Stimulated activated CD4-positive, alpha-beta T cell treated with anti-CD3 and anti-CD28 coated beads, Interleukin-12 subunit alpha, Interleukin-12 subunit beta, amount 100 ng/mL, for 24 hours (primary cell): ENCODE results near the gene SRGAP2B.
"Not testable (repeated sequence)": the region's sequence is repeated elsewhere in the genome, so short reads cannot be mapped to it uniquely, and the experiment has no call there.

Experiments
- DNase-seq, 2 experiments: peaks; one replicate each; pipeline ENCODE4 v3.0.0-alpha.2; 2020; ENCODE audit warnings: low read depth in 2 of 2

SRGAP2B gene

DNA sequence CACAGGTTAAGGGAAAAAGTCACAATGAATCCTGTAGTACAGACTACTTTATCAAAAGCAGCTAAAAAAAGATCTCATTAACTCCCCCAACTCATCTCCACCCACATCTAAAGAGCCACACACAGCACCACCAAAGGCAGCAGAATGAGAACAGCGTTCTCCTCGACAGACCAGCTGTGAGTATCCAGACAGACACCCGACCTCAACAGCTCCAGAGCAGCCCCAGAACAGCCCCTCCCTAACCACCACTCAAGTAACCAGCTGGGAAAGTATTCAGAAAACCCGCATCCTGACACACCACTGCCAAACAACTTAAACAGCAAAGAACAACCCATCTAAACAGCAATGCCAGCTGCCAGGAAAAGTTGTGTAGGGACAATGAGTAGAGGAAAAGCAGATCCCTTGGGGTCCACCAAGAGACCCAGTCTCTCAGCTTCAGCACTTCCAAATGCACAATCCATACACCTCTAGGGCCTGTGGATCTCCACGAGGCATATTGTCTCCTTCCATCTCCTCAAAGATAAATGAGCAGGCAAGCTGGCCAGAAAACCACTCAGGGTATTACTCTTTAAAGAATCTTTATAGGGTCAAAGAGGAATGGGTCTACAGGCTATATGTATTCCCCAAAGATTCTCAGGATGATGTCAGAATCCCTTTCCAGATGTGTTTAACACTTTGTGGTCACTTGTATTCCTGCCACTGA is 49.4 kb downstream of the SRGAP2B start:
- not testable (repeated sequence) for DNase-seq

DNA sequence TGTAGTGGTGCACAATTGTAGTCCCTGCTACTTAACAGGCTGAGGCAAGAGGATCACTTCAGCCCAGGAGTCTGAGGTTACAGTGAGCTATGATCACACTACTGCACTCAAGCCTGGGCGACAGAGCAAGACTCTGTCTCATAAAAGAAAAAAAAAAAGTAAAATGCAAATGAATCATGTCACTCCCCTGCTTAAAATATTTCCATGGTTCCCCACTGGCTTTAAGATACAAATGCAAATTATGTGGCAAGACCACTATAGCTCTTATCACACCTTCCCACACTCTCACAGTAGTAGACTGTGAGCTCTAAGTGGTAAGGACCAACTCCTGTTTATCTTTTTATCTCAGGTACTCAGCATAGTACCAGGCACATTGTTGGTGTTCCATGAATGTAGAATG is 53.6 kb downstream of the SRGAP2B start:
- DNase-seq = not testable (repeated sequence)

DNA sequence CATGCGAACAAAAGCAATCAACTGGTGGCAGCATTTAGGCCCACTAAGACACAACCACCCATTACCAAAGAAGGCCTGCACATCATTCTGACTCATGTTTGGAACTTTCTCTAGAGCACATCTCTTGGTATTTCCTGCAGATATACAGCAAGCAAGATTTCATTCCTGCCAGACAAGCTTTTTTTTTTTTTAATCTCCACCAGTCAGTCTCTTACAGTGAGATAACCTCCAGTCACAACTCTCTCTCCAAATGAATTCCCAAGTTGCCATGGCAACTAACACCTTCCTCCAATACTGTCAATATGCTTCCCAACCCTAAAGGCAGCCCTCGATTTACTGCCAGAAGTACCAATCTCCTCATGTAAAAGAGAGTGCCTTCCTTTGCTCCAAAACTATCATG is 59.1 kb downstream of the SRGAP2B start:
- not testable (repeated sequence) for DNase-seq

DNA sequence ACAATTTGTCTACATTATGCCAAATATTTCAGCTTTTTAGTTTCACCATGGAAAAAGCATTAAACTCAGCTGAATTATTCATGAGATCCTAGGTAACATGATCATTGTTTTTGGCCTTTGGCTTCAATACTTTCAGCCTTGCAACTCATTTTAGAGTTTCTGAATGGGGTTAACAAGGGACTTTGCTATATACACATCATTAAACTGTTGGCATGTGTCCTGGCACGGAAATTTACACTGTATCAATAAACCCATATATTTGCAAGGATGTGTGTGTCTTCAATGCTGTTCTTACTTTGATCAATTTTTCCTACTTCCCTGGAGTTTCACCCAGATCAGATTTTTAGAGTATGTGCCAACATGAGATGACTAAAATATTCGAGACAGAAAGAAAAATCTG is 61.6 kb downstream of the SRGAP2B start:
- not testable (repeated sequence) for DNase-seq

DNA sequence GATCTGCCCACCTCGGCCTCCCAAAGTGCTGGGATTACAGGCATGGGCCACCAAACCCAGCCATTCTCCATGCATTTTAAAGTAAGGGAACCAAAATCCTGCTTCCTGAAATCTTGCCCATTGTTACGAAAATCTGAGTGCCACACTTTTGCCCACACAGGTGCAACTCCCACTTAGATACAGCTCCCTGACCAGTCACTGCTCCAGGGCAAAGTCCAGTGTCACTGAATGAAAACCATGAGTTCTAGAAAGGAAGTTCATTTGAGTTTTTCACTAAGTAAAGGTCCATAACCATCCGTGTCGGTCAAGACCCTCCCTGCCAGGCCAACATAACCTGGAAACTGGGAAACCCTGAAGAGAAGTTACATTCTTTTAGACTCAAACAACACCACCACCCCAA is 67.9 kb downstream of the SRGAP2B start:
- not testable (repeated sequence) for DNase-seq

DNA sequence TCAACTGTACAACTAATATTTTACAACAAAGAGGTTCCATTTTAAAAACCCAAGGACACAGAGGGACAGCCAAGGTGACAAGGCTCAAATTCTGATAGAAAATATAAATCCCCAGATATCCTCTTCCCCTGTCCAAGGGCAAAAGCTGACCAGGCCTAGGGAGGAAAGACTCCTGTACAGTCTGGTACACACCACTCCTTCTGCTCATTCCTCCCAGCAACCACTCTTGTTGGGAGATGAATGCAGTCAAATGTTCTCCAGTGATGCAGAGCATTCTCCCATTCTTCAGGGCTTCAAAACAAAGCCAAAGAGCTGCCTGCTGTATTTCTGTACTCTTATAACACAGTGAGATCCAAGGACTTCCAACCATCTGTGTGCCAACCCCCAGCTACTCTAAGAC is 69.8 kb downstream of the SRGAP2B start:
- not testable (repeated sequence) for DNase-seq

DNA sequence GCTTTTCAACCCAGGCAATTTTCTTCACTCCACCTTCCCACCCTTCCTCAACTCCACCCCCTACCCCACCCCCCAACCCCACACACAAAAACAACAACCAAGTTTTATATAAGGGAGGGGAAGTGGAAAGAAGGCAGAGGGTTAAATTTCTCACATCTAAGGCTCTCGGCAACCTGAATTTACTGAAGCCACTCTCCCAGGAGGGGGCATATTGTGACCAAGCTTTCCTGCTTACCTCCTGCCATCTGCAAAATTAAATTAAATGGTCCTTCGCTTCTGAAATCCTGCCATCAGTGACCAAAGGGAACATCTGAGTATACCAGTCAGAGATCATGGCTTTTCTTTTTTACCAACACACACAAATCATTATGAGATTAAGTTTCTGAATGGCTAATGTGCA is 72.9 kb downstream of the SRGAP2B start:
- DNase-seq = not testable (repeated sequence)

DNA sequence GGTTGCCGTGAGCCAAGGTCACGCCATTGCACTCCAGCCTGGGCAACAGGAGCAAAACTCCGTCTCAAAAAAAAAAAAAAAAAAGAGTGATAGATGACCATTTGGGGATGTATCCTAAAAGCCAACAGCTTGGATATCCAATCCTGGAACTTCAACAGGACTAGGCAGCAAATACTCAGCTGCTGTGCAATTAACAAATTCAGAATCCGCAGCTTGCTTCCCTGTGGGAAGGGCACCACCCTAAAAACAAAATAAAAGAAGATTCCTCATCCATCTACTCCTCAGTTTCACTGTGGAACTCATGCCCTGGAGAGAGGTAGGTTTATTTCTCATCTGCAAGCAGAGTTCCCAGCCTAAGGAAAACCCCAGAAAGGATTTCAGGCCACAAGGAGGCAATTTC is 73.4 kb downstream of the SRGAP2B start:
- not testable (repeated sequence) for DNase-seq

DNA sequence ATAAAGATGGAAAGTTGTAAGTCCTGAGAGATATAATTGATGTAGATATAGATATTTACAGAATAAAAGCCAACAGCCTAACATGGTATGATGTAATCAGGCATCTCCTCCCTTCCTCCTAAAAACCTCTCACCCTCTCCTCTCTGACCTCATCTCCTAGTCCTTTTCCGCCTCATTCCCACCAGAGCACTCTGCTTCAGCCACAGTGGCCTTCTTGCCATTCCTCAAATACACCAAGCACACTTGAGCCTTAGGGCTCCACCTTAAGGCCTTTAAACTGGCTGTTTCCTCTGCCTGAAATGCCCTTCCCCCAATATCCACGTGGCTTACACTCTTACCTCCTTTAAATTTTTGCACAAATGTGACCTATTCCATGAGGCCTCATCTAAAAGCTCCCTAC is 75.4 kb downstream of the SRGAP2B start:
- DNase-seq = not testable (repeated sequence)

DNA sequence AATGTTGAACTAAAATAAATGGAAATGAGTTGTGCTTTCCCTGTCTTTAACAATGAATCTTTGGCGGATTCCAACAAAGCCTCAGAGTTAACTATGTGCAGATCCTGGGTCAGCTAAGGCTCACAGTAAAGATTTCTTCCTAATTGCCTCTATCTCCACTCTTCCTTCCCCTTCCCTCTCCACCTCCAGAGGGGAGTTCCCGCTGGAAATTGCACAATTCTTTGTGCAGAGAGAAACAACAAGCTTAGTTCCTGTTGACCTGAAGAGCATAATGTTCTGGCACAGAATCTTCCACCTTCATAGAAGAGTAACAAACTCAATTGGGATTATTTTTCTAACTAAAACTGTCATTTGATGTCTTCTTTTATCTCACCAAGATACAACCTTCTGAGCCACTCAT is 77.4 kb downstream of the SRGAP2B start:
- DNase-seq = not testable (repeated sequence)

DNA sequence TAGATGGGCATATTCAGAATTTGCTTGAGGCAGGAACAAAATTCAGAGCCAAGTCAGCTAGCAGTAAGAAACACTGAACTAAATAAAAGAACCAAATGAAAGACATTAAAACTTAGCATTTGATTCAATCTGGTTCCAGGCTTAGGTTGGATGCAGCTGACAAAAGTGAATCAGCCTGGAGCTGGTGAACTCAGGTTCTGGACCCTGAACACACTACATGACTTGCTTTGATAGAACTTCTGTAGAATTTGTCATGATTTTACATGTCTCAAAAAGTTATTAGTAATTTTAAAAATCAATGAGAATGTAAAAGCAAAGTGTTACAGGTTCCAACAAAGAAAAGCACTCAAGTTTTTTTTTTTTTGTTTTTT is 78.7 kb downstream of the SRGAP2B start:
- not testable (repeated sequence) for DNase-seq

DNA sequence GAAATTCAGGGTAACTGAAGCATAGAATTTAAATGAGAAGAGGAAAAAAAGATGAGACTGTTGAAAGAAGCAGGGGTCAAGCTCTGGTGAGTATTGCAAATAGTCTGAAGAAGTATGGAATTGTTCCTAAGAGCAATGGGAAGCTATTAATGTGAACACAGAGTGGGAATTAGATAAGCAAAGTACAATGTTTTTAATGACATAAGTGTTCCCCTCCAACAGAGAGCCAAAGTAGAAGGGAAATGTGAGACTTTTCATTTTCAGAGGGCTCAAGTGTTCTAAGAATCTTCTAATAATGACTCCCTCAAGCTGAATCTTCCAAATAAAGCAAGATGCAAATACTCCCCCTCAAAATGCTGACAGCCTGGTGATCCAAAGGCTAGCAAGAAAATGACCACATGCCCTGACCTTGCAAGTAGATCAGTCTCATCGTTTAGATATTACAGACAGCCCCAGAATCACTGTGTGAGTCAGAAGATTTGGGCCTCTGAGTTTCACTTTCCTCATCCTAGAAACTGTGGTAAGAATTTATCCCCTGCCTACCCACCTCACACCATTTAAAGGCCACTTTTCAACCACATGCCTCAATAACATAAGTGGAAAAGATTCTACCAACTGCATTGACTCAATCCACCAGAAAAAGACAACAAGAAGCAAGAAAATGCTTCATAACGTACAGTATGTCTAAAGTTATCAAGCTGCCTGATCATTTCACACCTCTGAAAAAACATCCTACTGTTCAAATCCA is 79.2 kb downstream of the SRGAP2B start:
- DNase-seq = not testable (repeated sequence)

DNA sequence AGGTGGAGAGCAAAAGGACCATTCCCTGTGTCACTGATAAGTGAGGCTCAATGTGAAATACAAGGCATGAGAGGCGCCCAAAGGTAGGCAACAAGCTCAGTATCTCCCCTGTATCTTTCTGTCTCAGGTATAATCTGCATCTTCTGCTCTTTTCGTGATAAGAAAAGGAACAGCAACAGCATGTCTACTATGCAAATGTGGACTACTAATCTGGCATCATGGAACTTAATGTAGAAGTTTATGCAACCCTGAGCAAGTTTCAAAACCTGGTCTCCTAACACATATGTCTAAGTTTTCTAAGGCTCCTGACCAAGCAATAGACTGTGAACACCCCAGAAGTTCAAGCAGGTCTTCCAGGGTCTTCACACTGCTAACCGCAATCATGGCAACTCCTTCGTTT is 81.8 kb downstream of the SRGAP2B start:
- DNase-seq = not testable (repeated sequence)

DNA sequence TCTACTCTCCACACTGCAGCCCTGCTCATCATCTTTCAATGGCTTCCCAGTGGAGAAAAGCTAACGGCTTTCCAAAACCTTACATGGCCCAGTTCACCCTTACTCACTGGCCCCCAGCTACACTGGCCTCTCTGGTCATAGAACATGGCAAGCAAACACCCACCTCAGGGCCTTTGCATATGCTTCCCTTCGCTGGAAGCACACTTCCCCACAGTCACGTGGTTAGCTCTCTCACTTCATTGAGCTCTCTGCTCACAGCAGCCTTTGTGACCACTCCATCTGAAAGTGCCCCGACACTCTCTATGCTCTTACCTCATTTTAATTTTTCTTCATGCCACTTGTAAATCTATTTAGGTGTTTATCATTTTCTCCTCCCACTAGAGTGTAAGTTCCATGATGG is 83.3 kb downstream of the SRGAP2B start:
- DNase-seq = not testable (repeated sequence)

DNA sequence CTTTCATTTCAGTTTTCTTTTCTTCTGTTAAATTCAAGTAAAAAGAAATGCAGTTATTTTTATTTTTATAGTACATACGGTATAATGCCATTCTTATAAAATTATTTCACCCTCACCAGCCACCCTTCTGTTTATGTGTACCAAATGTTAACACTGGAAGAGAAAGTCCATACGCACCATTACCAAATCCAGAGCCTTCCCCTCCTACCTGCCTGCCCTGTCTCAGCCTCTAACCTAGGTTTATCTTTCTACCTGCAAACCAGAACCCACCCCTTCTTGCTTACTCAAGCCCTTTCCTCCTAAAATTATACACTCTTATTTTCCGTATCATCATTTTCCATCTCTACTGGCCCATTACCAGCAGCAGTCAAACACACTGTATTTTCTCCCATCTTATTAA is 84.5 kb downstream of the SRGAP2B start:
- not testable (repeated sequence) for DNase-seq

DNA sequence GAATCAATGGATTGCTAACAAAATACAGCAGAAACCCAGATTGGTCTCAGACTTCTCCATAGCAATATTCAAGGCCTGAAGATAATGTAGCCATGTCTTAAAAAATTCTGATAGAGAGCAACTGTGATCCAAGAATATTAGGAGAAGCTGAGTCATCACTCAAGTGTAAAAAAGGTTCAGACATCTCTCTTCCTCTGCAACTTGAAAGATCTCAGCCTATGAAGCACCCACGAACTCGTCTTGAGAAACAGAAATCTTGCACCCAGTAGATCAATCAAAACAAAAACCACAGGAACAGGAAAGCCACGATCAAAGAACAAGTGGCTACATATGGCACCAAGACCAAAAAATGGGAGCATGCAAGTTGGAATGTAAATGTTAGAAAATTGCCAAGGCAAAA is 85.2 kb downstream of the SRGAP2B start:
- not testable (repeated sequence) for DNase-seq

DNA sequence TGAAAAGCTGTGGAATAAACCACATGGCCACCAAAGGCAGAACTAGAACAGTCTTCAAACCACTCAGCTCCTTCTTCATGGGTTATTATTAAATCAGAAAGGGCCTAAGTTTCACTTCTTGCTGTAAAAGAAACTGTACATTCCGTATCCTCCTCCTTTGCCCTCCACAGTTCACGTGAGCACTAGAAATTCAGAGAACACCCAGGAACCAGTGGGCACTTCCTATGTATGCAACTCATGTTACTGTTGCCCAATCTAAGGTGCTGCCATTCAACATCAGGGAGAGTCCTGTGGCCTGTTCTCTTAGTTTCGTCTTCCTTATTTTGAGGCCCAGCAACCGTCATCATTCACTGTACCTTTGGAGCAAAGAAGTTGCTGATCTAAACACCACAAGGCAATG is 86.7 kb downstream of the SRGAP2B start:
- DNase-seq = not testable (repeated sequence)

DNA sequence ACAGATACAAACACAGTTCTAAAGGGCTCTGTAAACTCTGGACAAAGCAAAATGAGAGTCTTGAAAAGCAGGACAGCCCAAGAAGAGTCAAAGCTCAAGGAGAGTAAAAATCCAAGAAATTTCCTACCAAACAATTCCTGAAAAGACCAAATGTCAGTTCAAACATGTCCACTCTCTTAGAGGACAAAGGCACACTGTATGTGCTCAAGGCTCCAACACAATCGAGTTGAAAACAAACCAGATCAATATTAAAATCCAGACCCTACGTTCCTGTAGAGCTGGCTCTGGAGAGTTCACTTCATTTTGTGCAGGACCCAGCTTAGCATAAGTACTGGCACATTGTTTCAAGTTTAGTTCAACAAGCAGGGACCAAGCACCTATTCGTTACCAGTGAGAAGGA is 90.0 kb downstream of the SRGAP2B start:
- not testable (repeated sequence) for DNase-seq

DNA sequence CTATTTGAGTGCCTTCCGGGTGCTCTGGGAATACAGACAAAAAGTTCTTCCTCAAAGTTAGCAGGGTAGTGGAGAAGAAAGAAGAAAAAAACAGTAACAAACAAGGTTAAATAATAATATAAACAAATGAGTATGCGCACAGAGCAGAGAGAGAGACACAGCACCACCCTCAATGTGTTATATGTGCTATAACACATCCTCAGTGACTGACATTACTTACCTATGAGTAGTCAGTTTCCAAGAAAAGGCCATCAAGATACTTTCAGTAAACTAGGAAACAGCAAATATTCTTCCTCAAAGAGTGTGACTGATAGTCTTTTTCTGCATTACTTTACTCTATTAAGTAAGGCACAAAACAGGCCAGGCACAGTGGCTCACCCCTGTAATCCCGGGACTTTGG is 93.7 kb downstream of the SRGAP2B start:
- not testable (repeated sequence) for DNase-seq

DNA sequence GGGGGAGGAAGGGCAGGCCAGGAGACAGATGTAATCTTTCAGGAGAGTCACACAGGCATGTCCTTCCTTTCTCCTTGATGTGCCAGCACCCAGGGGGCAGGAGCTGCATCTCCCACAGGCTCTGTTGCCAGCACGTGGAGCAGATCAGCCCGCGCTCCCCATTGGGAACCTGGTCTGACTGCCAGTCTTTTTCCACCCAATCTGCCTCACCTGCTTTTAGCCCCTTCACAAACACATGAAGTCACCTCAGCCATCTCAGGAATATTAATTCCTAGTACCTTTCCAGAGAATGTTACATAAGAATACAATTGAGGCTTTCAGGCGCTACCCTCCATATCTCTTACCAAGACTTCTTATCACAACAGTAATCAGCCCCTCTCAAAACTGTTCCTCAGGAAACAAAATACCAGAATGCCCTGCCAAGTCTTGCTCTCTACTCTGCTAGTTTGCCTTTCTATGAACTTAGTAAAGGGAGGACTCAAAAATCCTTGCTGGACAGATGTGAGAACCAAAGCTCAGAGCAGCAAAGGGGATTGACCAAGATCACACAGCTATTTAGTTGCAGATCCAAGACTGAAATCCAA is 94.3 kb downstream of the SRGAP2B start:
- DNase-seq = not testable (repeated sequence)

DNA sequence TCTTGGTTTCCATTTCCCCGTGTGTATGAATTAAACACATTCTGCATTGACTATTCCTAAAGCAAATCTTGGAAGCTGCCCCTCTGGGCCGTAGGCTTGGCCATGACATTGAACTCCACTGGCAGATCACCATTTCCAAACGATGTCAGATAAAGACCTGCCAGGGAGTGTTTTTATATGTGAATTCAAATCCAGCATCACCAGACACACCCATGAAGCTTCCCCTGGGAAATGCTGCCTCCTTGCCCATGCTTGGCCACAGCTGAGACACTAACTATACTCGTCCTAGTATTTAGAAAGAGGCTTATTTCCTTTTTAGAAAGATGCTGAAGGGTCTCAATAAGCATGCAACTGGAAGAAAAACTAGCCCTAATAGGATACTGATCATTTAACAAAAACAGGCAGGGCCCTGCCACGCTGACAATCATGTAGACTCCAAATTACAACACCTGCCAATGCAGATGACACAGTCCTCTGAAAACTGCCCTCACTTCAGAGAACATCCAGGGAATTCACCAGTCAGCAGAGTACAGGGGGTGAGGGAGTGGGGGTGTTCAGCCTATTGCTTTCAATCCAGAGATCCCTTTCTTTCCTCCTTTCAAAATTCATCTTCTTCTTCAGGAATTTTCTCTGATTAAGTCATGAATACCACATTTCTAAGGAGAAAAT is 94.9 kb downstream of the SRGAP2B start:
- not testable (repeated sequence) for DNase-seq

DNA sequence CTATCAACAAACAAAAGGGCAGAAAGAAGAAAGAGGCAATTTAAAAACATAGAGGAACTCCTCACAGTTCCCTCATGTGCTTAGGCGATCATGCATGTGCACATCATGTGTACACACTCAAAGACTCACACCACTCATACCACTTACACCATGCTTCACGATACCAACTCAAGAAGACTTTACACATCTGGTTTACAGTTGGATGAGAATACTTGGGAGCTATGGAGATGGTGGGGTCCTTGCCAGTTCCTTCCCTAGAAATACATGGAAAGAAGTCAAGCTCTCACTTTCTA is 96.2 kb downstream of the SRGAP2B start:
- not testable (repeated sequence) for DNase-seq
